Neutrophil (primary cell): ENCODE data around the gene SP3.

Source experiments
- H3K27ac ChIP-seq: fragments of 200-600 bp; sonication (generic); 2 replicates; pipeline ENCODE4 v1.5.1; 2016; ENCODE audit warnings: mild to moderate bottlenecking, moderate library complexity
- H3K27me3 ChIP-seq: fragments of 200-600 bp; sonication (generic); 2 replicates; pipeline ENCODE4 v1.6.0; 2016; ENCODE audit warnings: mild to moderate bottlenecking
- H3K36me3 ChIP-seq: fragments of 200-600 bp; sonication (generic); 2 replicates; pipeline ENCODE4 v1.5.1; 2017
- H3K4me1 ChIP-seq, 2 experiments: fragments of 200-600 bp in 1 of 2; sonication (generic) in 1 of 2; 1 replicate in 1 of 2; 2 replicates in 1 of 2; pipeline versions ENCODE4 v1.5.1 to v1.6.1; 2013 to 2016; ENCODE audit warnings: low read depth in 1 of 2, low read length in 1 of 2, mild to moderate bottlenecking in 1 of 2, moderate library complexity in 1 of 2; ENCODE audit not compliant: control insufficient read depth in 1 of 2, insufficient read depth in 1 of 2
- H3K4me3 ChIP-seq, 2 experiments: fragments of 200-600 bp in 1 of 2; sonication (generic) in 1 of 2; 1 replicate in 1 of 2; 2 replicates in 1 of 2; pipeline ENCODE4 v1.5.1; 2013 to 2016; ENCODE audit warnings: low read depth in 1 of 2, low read length in 1 of 2, mild to moderate bottlenecking in 1 of 2, moderate library complexity in 1 of 2
- H3K9me3 ChIP-seq: fragments of 200-600 bp; sonication (generic); 2 replicates; pipeline ENCODE4 v1.5.1; 2016
- CTCF ChIP-seq: fragments of 200-600 bp; sonication (generic); IDR thresholded peaks from 2 replicates; pipeline ENCODE4 v1.5.1; 2016; ENCODE audit warnings: antibody characterized with exemption

The SP3 gene

GRCh38 chr2:173876833-173877413 lies 88.2 kb downstream of the SP3 start:
- no peaks in the 10 kb centered on the region for H3K36me3 ChIP-seq
- TF ChIP-seq CTCF: no peak
- H3K4me3 ChIP-seq: no peak overlapping the region
- peaks cover 42 to 45% of the 10 kb centered on the region in 2 experiments for H3K4me1 ChIP-seq
- no peaks in the 10 kb centered on the region for H3K9me3 ChIP-seq
- no peak overlapping the region for H3K27ac ChIP-seq
- H3K27me3 ChIP-seq: no peaks in the 10 kb centered on the region

GRCh38 chr2:173874894-173875237 lies 90.3 kb downstream of the SP3 start:
- H3K4me3 ChIP-seq: peak overlapping the region in 1 of 2 experiments; percentile 5
- H3K27me3 ChIP-seq: no peaks in the 10 kb centered on the region
- no peaks in the 10 kb centered on the region for H3K36me3 ChIP-seq
- H3K9me3 ChIP-seq: no peaks in the 10 kb centered on the region
- peak overlapping the region; percentile 75 for H3K27ac ChIP-seq
- TF ChIP-seq CTCF: no peak
- peaks cover 31% of the 10 kb centered on the region in 2 experiments for H3K4me1 ChIP-seq

- peak overlapping the region; percentile 75 for H3K27ac ChIP-seq
- peaks cover 31% of the 10 kb centered on the region in 2 experiments for H3K4me1 ChIP-seq
- H3K36me3 ChIP-seq: no peaks in the 10 kb centered on the region
- no peaks in the 10 kb centered on the region for H3K9me3 ChIP-seq
- H3K27me3 ChIP-seq: no peaks in the 10 kb centered on the region
- peak overlapping the region in 1 of 2 experiments; percentile 11 for H3K4me3 ChIP-seq
- TF ChIP-seq CTCF: no peak
Observed at GRCh38 chr2:173874003-173874893, 90.9 kb downstream of the SP3 start.

- no peak overlapping the region for H3K27ac ChIP-seq
Observed at GRCh38 chr2:173872714-173873113, 92.5 kb downstream of the SP3 start.

More at GRCh38 chr2:173872714-173873113, 92.5 kb downstream of the SP3 start:
- no peak for TF ChIP-seq CTCF
- H3K9me3 ChIP-seq: no peaks in the 10 kb centered on the region
- H3K4me1 ChIP-seq: peaks cover 31% of the 10 kb centered on the region in 2 experiments
- H3K27me3 ChIP-seq: no peaks in the 10 kb centered on the region
- no peak overlapping the region for H3K4me3 ChIP-seq
- no peaks in the 10 kb centered on the region for H3K36me3 ChIP-seq
